Stimulated activated CD8-positive, alpha-beta memory T cell treated with anti-CD3 and anti-CD28 coated beads, Interleukin-15, amount 100 ng/mL, for 4 hours (primary cell): ENCODE data around the gene MEN1.

Source experiments
- DNase-seq, 2 donors: peaks; one replicate each; pipeline ENCODE4 v3.0.0-alpha.2; 2020; ENCODE audit warnings: low read depth in 2 of 2

Gene MEN1

GRCh38 chr11:64801561-64802369, 8.6 kb downstream of the MEN1 start:
- DNase-seq: no peak

- no peak for DNase-seq
Observed at GRCh38 chr11:64801158-64801464, 9.2 kb downstream of the MEN1 start.

GRCh38 chr11:64800303-64801157, 9.8 kb downstream of the MEN1 start:
- DNase-seq: no peak

GRCh38 chr11:64799623-64800302, 10.6 kb downstream of the MEN1 start:
- DNase-seq: no peak

- DNase-seq: no peak
Observed at GRCh38 chr11:64799256-64799622, 11.1 kb downstream of the MEN1 start.

GRCh38 chr11:64796757-64797541, 13.4 kb downstream of the MEN1 start:
- no peak for DNase-seq

GRCh38 chr11:64796047-64796756, 14.1 kb downstream of the MEN1 start:
- DNase-seq: no peak

DNA sequence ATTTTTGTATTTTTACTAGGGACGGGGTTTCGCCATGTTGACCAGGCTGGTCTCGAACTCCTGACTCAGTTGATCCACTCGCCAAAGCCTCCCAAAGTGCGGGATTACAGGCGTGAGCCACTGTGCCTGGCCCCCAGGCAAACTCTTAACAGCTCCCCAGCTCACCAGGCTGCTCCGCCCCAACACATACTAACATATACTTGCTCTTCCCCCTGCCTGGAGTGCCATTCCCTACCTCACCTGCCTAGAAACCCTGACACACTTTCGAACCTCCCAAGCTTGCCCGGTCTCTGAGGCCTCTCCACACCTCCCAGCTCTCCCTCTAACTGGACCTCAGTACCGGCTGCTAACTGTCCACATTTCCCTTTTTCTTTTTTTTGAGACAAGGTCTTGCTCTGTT, 15.8 kb downstream of the MEN1 start:
- DNase-seq: no peak

- no peak for DNase-seq
Observed at GRCh38 chr11:64793271-64794160, 16.8 kb downstream of the MEN1 start.

GRCh38 chr11:64792482-64792881, 17.9 kb downstream of the MEN1 start:
- DNase-seq: no peak

DNA sequence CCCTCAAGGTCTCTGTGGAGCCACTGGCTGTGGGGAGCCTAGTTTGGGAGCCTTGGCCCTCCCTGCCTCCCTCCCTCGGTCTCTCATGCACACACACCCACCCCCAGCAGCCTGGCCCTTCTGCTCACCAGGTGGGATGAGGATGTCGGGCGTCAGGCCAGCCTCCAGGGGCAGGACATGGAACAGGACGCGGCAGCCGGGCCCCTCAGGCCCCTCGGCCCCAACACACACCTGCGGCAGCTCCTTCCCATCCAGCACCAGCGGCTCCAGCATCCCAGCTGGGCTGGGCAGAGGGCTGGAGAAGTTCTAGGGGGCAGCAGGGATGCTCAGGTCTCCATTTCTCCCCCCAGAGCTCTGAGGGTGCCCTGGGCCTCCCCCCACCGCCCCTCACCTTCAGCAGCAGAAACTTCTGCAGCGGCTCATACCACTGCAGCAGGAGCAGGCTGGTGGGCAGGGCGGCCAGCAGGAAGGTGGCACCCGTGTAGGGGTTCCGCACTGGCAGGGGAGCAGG, 18.5 kb downstream of the MEN1 start:
- DNase-seq: no peak

GRCh38 chr11:64790205-64791095, 19.9 kb downstream of the MEN1 start:
- no peak for DNase-seq

DNA sequence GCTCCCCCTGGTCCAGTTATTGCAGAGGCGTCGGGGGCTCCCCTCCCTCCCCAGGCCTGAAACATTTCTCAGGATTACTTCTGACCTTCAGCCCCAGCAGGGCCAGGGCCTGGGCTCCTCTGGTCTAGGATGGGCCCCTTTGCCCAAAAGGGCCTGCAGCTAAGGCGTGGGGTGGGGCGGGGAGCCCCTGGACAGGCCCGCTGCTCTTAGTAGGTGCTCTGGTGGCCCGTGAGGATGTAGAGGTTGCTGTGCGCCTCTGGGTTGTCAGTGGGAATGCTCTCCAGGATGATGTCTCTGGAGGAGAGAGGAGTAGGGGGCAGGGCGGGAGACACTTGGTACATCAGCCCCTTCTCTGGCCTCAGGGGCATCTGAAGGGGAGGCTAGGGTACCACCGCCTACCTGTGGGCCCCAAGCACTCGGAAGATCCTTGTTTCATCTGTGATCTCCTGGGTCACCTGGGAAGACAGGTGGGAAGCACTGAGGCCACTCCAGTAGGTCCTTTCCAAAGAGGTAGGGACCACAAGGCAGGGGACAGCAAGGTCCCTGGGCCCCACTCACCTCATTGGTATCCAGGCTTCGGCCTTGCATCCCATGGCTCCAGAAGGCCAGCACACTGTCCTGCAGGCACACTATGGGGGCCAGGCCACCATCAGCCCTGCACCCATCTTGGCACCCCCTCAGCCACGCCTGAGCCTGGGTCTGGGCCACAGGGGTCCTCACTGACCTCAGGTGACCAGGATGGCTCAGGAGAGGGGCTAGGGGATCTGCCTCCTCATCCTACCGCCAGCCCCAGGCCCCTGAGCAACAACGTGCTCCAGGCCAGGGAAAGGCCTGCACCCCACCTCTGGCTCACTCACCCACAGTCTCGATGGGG, 20.8 kb downstream of the MEN1 start:
- DNase-seq: no peak

DNA sequence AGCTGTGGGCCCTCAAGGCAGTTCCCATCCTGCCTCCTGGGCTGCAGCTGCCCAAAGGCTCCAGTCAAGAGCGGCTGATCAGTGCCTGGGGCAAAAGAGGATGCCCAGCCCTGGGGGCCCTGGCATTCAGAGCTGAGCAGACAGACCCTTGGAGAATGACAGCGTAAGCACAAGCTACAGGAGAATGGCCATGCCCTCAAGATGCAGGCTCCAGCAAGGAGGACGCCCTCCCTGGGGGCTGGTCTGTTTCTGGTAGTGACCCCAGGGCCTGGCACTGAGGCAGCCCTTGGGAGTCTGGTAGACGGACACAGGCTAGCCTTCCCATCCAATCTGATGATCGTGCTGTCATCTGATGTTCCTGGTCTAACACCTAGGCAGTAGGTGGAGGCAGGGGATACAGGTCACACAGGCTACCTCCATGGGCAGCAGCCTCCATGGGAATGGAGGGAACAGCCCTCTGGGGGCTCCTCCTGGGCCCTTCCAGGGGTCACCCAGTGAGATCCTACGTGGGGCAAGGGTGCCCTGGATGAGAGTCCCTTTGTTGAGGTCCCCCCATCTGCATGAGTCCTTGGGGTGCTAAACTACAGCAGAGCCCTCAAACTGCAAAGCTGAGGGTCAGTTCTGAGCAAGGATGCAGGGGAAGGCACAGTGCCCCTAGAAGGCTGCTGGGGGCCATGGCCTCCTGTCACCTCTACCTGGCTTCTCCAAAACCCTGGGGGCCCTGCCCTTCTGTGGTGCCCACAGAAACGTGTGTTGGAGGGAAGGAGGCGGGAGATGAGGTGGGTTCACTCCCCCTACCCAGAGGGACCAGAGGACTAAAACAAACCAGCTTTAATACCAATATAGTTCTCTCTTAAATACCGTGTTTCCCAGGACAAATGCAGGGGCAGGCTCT, 21.8 kb downstream of the MEN1 start:
- no peak for DNase-seq

DNA sequence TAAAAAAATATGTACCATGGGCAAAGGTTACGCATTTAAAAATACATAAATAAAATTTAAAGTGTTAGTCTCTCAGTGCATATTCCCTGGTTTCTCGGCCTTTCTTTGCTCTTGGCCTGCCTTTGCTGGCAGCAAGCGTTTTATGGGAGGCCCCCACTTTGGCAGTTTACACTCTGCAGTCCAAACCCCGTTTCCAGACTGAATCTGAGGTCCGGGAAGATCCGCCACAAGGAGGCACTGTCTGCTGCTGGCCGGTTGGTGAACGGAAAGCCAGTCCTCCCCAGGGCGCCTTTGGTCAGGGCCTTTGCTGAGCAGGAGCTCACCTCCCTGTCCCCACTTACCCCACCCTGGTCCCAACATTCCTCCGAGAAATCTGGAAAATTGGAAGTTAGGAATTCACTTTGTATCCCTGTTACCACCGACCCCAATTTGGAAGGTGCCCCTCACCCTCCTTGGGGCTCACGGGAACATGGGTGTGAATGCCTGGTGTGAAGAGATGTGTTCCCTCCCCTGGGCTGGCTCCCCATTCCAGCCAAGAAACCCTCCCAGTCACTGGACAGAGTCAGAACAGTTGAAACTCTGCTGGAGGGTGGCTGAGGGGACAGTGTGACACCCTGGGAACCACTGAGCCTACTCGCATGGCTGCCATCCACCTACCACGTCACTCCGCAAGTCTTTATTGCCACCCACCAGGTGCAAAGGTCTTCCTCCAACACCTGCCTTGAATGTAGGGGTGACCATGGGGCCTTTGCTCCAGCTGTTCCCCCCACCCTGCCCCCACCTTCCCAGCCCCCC, 22.6 kb downstream of the MEN1 start:
- no peak for DNase-seq

DNA sequence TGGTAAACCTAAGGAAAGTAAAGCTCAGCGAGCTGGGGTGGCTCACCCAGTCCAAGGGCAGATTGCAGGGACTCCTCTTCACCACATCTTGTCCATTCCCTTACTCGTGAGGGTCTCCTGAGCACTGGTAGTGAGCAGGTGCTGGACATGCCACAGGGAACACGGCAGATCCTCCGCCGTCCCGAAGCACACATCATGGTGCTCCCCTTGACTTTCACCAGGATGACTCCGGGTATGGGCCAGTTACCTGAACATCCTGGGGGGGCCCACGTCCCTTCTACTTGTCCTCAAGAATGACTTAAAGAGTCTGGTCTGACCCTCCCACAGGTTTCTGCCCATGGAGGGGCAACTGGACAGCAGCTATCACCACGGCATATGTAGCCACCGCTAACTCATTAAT, 24.0 kb downstream of the MEN1 start:
- DNase-seq: no peak
